Hematopoietic multipotent progenitor cell treated with erythropoietin and hydrocortisone succinate and interleukin-3 and kit ligand, for 8 days (in vitro differentiated cells): ENCODE results near the gene SRPK1.
"Not testable (repeated sequence)": the region's sequence is repeated elsewhere in the genome, so short reads cannot be mapped to it uniquely, and the experiment has no call there.

ENCODE experiments used
- DNase-seq: peaks from one replicate; pipeline ENCODE4 v3.0.0-alpha.2; 2015

SRPK1 gene

GRCh38 chr6:35929601-35930000 is 8.7 kb upstream of the SRPK1 start:
- no peak for DNase-seq

- DNase-seq: no peak
These were observed 5.8 kb upstream of the SRPK1 start for GRCh38 chr6:35926509-35927215.

- no peak for DNase-seq
These were observed 5.1 kb upstream of the SRPK1 start for GRCh38 chr6:35925961-35926360.

DNA sequence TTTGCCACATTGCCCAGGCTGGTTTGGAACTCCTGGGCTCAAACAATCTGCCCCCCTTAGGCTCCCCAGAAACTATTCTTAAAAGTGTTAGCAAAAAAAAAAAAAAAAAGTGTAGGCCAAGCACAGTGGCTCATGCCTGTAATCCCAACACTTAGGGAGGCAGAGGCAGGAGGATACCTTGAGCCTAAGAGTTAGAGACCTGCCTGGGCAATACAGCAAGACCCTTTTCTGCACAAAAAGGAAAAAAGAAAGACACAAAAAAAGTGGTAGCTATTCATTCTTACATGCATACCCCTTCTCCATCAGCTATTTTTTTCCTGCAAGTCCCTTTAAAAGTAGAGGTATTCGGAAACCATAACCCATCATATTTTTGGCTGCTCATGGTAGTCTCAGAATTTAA is 3.2 kb upstream of the SRPK1 start:
- DNase-seq: no peak

DNA sequence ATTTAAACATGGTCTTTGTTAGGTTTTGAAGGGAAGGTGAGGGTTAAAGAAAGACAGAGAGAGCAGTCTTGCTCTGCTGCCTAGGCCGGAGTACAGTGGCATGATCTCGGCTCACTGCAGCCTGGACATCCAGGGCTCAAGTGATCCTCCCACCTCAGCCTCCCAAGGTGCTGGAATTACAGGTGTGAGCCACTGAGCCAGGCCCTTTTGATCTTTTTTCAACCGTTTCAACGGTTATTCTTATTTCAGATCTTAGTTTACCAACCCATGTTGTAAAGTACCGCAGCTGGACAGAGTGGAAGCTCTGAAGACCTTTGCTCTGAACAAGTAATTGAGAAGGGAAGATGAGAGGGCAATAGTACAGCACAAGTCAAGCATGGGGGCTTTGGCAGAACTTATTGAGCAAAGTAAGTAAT is 1.2 kb upstream of the SRPK1 start:
- DNase-seq: no peak

- DNase-seq: peak; percentile 60
These were observed 809 bp downstream of the SRPK1 start for GRCh38 chr6:35919827-35920751.

DNA sequence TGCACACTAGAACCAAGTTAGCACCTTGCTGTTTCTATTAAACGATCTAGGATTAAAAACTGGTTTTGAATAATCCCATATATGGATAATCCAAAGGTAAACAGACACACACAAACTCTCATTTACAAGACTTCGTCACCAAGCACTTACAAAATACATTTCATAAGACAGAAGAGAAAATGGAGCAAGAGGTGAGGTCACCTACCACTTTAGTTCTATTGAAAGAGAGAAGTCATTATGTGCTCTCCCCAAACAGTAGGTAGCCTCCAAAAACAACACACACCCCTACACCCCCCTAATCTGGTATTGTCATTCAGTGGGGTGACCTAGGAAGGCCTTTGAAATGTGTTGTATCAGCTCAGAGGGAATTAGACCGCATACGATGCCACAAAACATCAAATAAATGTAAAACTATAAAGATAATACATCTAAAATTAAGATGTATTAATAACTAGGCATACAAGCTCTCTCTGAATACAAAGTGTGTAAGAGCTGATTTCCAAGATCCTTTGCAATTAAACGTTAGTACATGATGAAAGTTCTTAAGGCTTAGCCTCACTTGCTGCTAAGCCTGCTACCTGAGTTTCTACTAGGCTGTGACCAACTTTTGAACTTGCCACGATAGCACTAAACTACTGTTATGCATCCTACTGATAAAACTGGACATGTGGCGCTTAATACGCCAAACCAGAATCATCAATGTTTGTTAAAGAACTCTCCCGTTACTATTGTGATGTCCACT is 1.6 kb downstream of the SRPK1 start:
- DNase-seq: peak; percentile 38

- DNase-seq: not testable (repeated sequence)
These were observed 4.0 kb downstream of the SRPK1 start for GRCh38 chr6:35916893-35917292.

- no peak for DNase-seq
These were observed 4.8 kb downstream of the SRPK1 start for GRCh38 chr6:35916056-35916455.

DNA sequence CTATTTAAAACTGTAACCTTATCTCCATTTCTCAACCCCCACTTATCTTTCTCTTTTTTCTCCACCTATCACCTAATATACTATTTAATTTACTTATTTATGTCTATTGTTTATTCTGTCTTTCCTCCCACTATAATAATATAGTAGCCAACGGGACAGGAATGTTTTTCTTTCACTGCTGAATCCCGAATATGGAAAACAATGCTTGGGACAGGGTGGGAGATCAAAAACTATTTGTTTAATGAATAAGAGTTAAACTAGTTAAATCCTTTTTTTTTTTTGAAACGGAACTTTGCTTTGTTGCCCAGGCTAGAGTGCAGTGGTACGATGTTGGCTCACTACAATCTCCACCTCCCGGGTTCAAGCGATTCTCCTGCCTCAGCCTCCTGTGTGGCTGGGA is 6.4 kb downstream of the SRPK1 start:
- DNase-seq: no peak

DNA sequence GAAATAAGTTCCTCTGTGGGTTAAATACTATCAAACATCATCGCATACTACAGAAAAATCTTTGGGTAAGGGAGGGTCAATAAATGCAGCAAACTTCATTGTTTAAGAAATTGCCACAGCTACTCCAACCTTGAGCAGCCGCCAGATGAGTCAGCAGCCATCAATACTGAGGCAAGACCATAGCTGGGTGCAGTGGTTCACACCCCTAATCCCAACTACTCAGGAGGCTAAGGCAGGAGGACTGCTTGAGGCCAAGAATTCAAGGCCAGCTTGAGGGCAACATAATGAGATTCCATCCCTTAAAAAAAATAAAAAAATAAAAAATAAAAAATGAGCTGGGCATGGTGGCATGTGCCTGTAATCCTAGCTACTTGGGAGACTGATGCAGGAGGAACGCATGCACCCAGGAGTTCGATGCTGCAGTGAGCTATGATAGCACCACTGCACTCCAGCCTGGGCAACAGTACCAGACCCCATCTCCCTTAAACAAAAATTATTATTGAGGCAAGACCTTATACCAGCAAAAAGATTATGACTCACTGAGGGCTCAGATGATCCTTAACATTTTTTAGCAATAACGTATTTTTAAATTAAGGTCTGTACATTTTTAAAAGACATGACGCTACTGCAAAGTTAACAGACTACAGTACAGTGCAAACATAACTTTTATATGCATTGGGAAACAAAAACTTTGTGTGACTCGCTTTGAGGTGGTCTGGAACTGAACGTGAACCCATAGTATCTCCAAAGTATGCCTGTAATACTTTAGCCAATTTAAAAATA is 8.8 kb downstream of the SRPK1 start:
- DNase-seq: no peak

DNA sequence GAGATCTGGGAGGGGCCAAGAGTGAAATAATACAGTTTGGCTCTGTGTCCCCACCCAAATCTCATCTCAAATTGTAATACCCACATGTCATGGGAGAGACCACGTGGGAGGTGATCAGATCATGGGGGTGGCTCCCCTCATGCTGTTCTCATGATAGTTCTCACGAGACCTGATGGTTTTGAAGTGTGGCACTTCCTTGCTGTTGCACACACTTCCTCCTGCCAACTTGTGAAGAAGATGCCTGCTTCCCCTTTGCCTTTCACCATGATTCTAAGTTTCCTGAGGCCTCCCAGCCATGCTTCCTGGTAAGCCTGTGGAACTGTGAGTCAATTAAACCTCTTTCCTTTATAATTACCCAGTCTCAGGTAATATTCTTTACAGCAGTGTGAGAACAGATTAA is 11.3 kb downstream of the SRPK1 start:
- not testable (repeated sequence) for DNase-seq

DNA sequence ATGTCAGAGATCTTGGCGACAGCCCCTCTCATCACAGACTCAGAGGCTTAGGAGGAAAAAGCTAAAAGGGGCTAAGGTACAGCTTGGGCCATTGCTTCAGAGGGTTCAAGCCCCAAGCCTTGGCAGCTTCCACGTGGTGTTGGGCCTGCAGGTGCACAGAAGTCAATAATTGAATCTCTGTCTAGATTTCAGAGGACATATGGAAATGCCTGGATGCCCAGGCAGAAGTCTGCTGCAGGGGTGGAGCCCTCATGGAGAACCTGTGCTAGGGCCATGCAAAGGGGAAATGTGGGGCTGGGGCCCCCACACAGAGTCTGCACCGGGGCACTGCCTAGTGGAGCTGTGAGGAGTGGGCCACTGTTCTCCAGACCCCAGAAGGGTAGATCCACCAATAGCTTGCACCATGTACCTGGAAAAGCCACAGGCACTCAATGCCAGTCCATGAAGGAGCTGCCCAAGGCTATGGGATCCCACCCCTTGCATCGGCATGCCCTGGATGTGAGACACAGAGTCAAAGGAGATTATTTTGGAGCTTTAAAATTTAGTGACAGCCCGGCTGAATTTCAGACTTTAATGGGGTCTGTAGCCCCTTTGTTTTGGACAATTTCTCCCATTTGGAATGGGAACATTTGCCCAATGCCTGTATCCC is 12.0 kb downstream of the SRPK1 start:
- not testable (repeated sequence) for DNase-seq

- DNase-seq: no peak
These were observed 13.1 kb downstream of the SRPK1 start for GRCh38 chr6:35907750-35908149.

DNA sequence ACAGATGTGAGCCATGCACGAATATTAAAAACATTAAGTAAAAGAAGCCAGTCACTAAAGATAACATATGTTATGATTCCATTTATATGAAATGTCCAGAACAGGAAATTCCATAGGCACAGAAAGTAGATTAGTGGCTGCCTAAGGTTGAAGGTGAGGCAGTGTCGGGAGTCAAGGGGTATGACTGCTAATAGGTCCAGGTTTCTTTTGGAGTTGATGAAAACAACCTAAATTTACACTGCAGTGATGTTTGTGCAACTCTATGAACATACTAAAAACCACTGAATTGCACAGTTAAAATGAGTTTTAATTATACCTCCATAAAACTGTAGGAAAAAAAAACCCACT is 14.4 kb downstream of the SRPK1 start:
- no peak for DNase-seq

GRCh38 chr6:35905841-35906498 is 14.9 kb downstream of the SRPK1 start:
- DNase-seq: no peak

DNA sequence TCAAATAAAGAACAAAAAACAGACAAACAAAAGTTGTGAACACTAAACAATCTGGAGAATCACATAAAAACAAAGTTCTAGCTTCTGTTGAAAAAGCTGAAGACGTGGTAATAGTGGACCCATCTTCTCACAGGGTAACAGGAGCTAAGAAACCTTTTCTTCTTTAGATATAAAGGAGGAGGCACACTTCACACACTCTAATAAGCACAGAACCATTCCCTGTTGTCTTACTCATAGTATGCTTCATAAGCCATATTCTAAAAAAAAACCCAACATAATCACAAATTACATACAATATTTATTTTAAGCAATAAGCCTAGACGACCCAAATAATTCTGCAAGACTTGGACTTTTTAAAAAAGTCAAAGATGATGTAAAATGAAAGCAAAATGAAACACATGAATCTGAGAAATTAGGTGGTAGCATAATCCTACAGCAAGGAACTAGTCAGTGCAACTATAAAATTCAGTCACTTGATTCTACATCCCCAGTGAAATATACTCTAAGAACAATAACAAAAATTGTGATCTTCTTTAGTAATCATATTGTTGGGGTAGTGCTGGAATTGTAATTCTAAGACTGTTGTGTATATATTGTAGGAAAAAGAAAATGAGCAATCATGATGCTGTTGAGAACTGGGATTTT is 15.6 kb downstream of the SRPK1 start:
- DNase-seq: no peak

DNA sequence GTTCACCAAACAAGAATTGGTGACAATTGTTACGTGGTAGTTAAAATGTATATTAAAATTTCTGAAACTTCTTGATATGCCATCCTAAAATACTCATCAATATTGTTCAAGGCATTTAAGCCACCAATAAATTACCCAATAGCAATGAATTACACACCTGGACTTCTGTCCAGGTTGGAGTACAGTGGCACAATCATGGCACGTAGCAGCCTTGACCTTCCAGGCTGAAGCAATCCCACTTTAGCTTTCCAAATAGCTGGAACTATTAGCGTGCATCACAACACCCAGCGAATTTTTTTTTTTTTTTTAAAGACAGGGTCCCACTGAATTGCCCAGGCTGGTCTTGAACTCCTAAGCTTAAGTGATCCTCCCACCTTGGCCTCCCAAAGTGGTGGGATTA is 17.2 kb downstream of the SRPK1 start:
- no peak for DNase-seq

GRCh38 chr6:35900448-35900847 is 20.4 kb downstream of the SRPK1 start:
- DNase-seq: no peak

GRCh38 chr6:35898003-35898402 is 22.9 kb downstream of the SRPK1 start:
- no peak for DNase-seq

- no peak for DNase-seq
These were observed 23.4 kb downstream of the SRPK1 start for GRCh38 chr6:35897486-35897885.
